ENCODE data around the gene WDR7. TPM values are rescaled to one million over a fixed set of nuclear protein-coding genes. Genes with fewer than 3 reads are reported as not detected.

Gene WDR7
- total RNA-seq, 1 experiment from 2014 or later, result 7.8 TPM

- no peaks in the 10 kb centered on the region for H3K9me3 Mint-ChIP-seq (ENCODE audit: unreplicated experiment)
- Histone ChIP-seq H3K4me1 (no peaks in the 10 kb centered on the region), H3K9me3 (no peaks in the 10 kb centered on the region), H3K27me3 (replicated peaks; ENCODE audit: control insufficient read depth, insufficient read depth, low read length) (no peaks in the 10 kb centered on the region), H3K36me3 (ENCODE audit: control insufficient read depth, insufficient read depth, low read length) (no peaks in the 10 kb centered on the region), H3K4me3 (ENCODE audit: low read depth, low read length) (no peak overlapping the region)
- no peaks in the 10 kb centered on the region for H3K27me3 Mint-ChIP-seq (ENCODE audit: insufficient read depth, unreplicated experiment)
- ChIA-PET POLR2A (no interaction called here), CTCF (no interaction called here)
- H3K4me3 Mint-ChIP-seq (ENCODE audit: unreplicated experiment), result no peak overlapping the region
- no peak for DNase-seq
- BruUV-seq (replicated peaks), result no TSS peak
- no peaks in the 10 kb centered on the region for H3K4me1 Mint-ChIP-seq (ENCODE audit: low read depth, unreplicated experiment)
- H3K27ac Mint-ChIP-seq (ENCODE audit: unreplicated experiment), result no peak overlapping the region
- H3K36me3 Mint-ChIP-seq (ENCODE audit: insufficient read depth, unreplicated experiment), result no peaks in the 10 kb centered on the region
- intact Hi-C loops (cut with micrococcal nuclease; ENCODE audit: unreplicated experiment), result no loop called here
- no peak for TF ChIP-seq CTCF (IDR thresholded peaks at IDR 0.05; ENCODE audit: insufficient read depth in 1 of 2, low read depth in 1 of 2, low read length in 1 of 2, severe bottlenecking in 1 of 2, unreplicated experiment in 1 of 2)
Observed at GRCh38 chr18:57015451-57015850, 364.3 kb downstream of the WDR7 start.

GRCh38 chr18:57018845-57019244 lies 367.7 kb downstream of the WDR7 start:
- intact Hi-C loops (cut with micrococcal nuclease; ENCODE audit: unreplicated experiment), result no loop called here
- H3K36me3 ChIP-seq (ENCODE audit: control insufficient read depth, insufficient read depth, low read length), result no peaks in the 10 kb centered on the region
- TF ChIP-seq CTCF (IDR thresholded peaks at IDR 0.05; ENCODE audit: insufficient read depth in 1 of 2, low read depth in 1 of 2, low read length in 1 of 2, severe bottlenecking in 1 of 2, unreplicated experiment in 1 of 2), result no peak
- H3K4me3 ChIP-seq (ENCODE audit: low read depth, low read length), result no peak overlapping the region
- no peaks in the 10 kb centered on the region for H3K4me1 ChIP-seq
- DNase-seq, result no peak
- ChIA-PET POLR2A (no interaction called here), CTCF (no interaction called here)
- no TSS peak for BruUV-seq (replicated peaks)
- H3K4me1 Mint-ChIP-seq (ENCODE audit: low read depth, unreplicated experiment), result no peaks in the 10 kb centered on the region
- H3K9me3 Mint-ChIP-seq (ENCODE audit: unreplicated experiment), result no peaks in the 10 kb centered on the region
- no peaks in the 10 kb centered on the region for H3K36me3 Mint-ChIP-seq (ENCODE audit: insufficient read depth, unreplicated experiment)
- no peaks in the 10 kb centered on the region for H3K27me3 Mint-ChIP-seq (ENCODE audit: insufficient read depth, unreplicated experiment)
- no peak overlapping the region for H3K27ac Mint-ChIP-seq (ENCODE audit: unreplicated experiment)
- H3K27me3 ChIP-seq (replicated peaks; ENCODE audit: control insufficient read depth, insufficient read depth, low read length), result no peaks in the 10 kb centered on the region
- no peaks in the 10 kb centered on the region for H3K9me3 ChIP-seq
- no peak overlapping the region for H3K4me3 Mint-ChIP-seq (ENCODE audit: unreplicated experiment)

GRCh38 chr18:57022716-57023115 lies 371.6 kb downstream of the WDR7 start:
- POLR2A ChIA-PET, result no interaction called here

More at GRCh38 chr18:57022716-57023115, 371.6 kb downstream of the WDR7 start:
- intact Hi-C loops (cut with micrococcal nuclease; ENCODE audit: unreplicated experiment), result no loop called here
- DNase-seq, result no peak
- no peaks in the 10 kb centered on the region for H3K27me3 ChIP-seq (replicated peaks; ENCODE audit: control insufficient read depth, insufficient read depth, low read length)
- CTCF ChIA-PET, result no interaction called here
- no peak overlapping the region for H3K4me3 ChIP-seq (ENCODE audit: low read depth, low read length)
- H3K36me3 ChIP-seq (ENCODE audit: control insufficient read depth, insufficient read depth, low read length), result no peaks in the 10 kb centered on the region
- Mint-ChIP-seq H3K36me3 (ENCODE audit: insufficient read depth, unreplicated experiment) (no peaks in the 10 kb centered on the region), H3K9me3 (ENCODE audit: unreplicated experiment) (no peaks in the 10 kb centered on the region), H3K4me3 (ENCODE audit: unreplicated experiment) (no peak overlapping the region), H3K4me1 (ENCODE audit: low read depth, unreplicated experiment) (no peaks in the 10 kb centered on the region), H3K27ac (ENCODE audit: unreplicated experiment) (no peak overlapping the region), H3K27me3 (ENCODE audit: insufficient read depth, unreplicated experiment) (no peaks in the 10 kb centered on the region)
- TF ChIP-seq CTCF (IDR thresholded peaks at IDR 0.05; ENCODE audit: insufficient read depth in 1 of 2, low read depth in 1 of 2, low read length in 1 of 2, severe bottlenecking in 1 of 2, unreplicated experiment in 1 of 2), result no peak
- BruUV-seq (replicated peaks), result no TSS peak
- no peaks in the 10 kb centered on the region for H3K4me1 ChIP-seq
- H3K9me3 ChIP-seq, result no peaks in the 10 kb centered on the region
